ENCODE measurements around the gene PPP2R2B.

PPP2R2B gene

GRCh38 chr5:146756546-146756945 lies 122.0 kb downstream of the PPP2R2B start:
- in situ Hi-C loops (cut with HindIII; ENCODE audit: low sequenced_read_pairs): no loop called here

GRCh38 chr5:146755793-146756192 lies 122.8 kb downstream of the PPP2R2B start:
- TF ChIP-seq CTCF (IDR thresholded peaks at IDR 0.05; ENCODE audit: low read depth, low read length): no peak
- H3K4me3 ChIP-seq (ENCODE audit: low read depth, low read length): no peak overlapping the region
- in situ Hi-C loops (cut with HindIII; ENCODE audit: low sequenced_read_pairs): no loop called here
- no peak for DNase-seq (ENCODE audit: low read depth, low spot score)

More at GRCh38 chr5:146756546-146756945, 122.0 kb downstream of the PPP2R2B start:
- no peak for TF ChIP-seq CTCF (IDR thresholded peaks at IDR 0.05; ENCODE audit: low read depth, low read length)
- DNase-seq (ENCODE audit: low read depth, low spot score): no peak
- no peak overlapping the region for H3K4me3 ChIP-seq (ENCODE audit: low read depth, low read length)

- no peak for TF ChIP-seq CTCF (IDR thresholded peaks at IDR 0.05; ENCODE audit: low read depth, low read length)
- no peak overlapping the region for H3K4me3 ChIP-seq (ENCODE audit: low read depth, low read length)
- no peak for DNase-seq (ENCODE audit: low read depth, low spot score)
- in situ Hi-C loops (cut with HindIII; ENCODE audit: low sequenced_read_pairs): no loop called here
These were observed 123.9 kb downstream of the PPP2R2B start for GRCh38 chr5:146754621-146755020.

GRCh38 chr5:146753641-146754040 lies 124.9 kb downstream of the PPP2R2B start:
- DNase-seq (ENCODE audit: low read depth, low spot score): no peak
- in situ Hi-C loops (cut with HindIII; ENCODE audit: low sequenced_read_pairs): no loop called here
- H3K4me3 ChIP-seq (ENCODE audit: low read depth, low read length): no peak overlapping the region
- TF ChIP-seq CTCF (IDR thresholded peaks at IDR 0.05; ENCODE audit: low read depth, low read length): no peak

GRCh38 chr5:146751781-146752401 lies 126.7 kb downstream of the PPP2R2B start:
- in situ Hi-C loops (cut with HindIII; ENCODE audit: low sequenced_read_pairs): no loop called here
- H3K4me3 ChIP-seq (ENCODE audit: low read depth, low read length): no peak overlapping the region
- DNase-seq (ENCODE audit: low read depth, low spot score): no peak
- TF ChIP-seq CTCF (IDR thresholded peaks at IDR 0.05; ENCODE audit: low read depth, low read length): no peak

GRCh38 chr5:146751054-146751453 lies 127.5 kb downstream of the PPP2R2B start:
- in situ Hi-C loops (cut with HindIII; ENCODE audit: low sequenced_read_pairs): no loop called here
- H3K4me3 ChIP-seq (ENCODE audit: low read depth, low read length): no peak overlapping the region
- no peak for DNase-seq (ENCODE audit: low read depth, low spot score)
- no peak for TF ChIP-seq CTCF (IDR thresholded peaks at IDR 0.05; ENCODE audit: low read depth, low read length)
